A549 treated with AZD9567 at 1 μM for 4 hours (cell line): ENCODE results near the gene SARNP. TPM values are rescaled to one million over a fixed set of nuclear protein-coding genes. Genes with fewer than 3 reads are reported as not detected.

ENCODE experiments used
- total RNA-seq: library from RNA; stranded (reverse); fragments of 200-300 nt; extraction: Qiagen RNA extraction; gene quantifications from 5 replicates; pipeline ENCODE4 v1.2.3, GENCODE V29; 2022; ENCODE audit not compliant: insufficient read depth

Gene SARNP, protein sequence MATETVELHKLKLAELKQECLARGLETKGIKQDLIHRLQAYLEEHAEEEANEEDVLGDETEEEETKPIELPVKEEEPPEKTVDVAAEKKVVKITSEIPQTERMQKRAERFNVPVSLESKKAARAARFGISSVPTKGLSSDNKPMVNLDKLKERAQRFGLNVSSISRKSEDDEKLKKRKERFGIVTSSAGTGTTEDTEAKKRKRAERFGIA
- total RNA-seq = 90.8 to 133 TPM (median 92.8 TPM) in 5 replicates

DNA sequence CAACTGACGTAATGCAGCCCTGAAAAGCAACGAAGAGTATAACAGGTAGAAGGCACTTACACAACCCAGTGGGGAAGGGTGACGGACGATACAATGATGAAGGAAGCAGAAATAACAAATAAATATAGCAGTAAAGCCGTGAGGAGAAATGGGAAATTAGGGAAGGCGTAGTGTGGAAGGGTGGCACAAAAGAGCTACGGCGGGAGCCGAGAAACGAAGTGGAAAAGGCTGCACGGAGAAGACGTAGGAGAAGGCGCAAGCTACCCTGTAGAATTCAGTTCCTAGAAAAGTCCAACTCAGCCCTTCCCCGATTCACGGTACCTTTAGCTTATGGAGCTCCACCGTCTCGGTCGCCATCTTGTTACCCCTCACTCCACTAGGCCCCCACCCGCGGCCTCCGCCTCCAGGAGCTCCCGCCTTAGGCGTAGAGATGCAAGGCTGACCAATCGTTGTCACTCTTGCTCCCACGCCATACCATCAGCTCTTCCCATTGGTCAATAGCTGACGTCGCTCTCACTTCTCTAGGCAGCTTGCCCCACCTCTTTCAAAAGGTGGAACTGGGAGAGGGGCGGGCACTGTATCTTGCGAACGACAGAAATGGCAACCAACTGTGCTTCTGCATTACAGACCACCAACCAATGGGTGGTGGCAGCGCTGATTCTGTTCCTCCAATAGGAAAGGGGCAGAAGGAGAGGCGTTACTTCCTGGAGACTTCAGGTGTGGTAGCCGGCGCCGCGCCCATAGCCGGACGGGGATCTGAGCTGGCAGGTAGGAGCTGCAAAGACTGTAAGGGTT, at the start of gene SARNP, which contains the start of gene ORMDL2:
TSS of gene SARNP (minus strand) at position 380 of the 795 bp plus-strand sequence. CDS start at position 357, 23 bp downstream.
TSS of gene ORMDL2 (plus strand) at position 697 of the 795 bp plus-strand sequence. CDS start 959 bp downstream, outside the sequence.

DNA sequence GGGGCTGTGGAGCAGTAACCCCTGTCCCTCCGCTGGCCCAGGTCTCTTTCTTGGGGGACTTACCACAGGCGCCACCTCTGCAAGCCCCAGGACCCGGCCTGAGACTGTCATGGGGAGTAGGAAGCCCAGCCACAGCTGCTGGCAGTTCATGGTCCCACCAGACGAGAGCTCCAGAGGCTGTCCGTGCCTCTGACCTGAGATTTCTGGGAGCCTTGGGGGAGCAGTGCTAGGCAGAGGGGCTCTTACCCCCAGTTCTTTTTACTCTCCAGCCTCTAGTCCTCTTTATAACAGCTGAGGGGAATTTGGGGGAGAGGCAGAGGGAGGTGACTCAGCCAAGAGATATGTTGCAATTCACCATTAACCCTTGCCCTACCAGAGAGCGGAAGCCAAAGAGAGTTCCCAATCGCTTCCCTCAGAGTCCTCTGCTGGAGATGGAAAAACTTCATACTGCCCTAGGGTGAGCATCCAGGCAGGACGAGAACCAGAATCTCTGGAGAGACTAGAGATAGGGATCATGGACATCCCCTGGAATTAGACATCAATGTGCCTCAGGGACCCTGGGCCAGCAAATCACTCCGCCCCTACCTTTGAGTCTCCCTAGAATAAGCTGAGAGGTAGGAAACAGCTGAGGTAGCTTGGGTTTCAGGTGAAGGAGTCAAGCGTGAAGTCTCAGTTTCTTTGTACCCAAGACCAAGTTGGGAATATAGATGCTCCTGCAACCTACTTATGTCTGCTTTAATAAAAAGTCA, 25.3 kb upstream of the SARNP start, which contains the start of gene MMP19:
TSS of gene MMP19 (minus strand) at position 256 of the 749 bp plus-strand sequence. CDS start at position 150, 106 bp downstream.

DNA sequence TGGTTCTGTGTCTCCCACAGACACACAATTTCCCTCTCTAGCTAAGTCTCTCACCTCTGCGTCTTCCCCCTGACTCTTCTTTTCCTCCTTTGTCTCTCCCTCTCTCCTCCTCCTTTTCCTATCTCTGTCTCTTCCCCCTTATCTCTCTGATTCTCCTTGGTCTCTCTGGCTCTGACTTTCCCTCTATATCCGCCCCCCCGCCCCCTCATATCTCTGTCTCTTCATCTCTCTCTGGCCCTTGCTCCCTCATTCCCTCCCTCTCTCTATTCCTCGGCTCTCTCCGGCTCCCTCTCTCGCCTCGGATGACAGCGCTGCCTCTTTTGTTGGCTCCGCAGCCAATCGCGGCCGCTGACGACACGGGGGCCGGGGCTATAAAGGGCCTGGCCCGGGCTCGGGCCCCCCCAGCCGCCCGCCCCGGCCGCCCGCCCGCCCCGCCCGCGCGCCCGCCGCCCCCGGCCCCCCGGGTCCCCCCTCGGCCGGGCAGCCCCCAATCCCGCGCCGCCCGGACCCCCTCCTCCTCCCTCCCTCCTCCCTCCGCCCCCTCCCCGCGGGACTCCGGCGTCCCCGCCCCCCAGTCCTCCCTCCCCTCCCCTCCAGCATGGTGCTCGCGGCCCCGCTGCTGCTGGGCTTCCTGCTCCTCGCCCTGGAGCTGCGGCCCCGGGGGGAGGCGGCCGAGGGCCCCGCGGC, 74.7 kb downstream of the SARNP start, which contains the start of gene GDF11:
TSS of gene GDF11 (plus strand) at position 404 of the 687 bp plus-strand sequence. CDS start at position 599, 195 bp downstream.

DNA sequence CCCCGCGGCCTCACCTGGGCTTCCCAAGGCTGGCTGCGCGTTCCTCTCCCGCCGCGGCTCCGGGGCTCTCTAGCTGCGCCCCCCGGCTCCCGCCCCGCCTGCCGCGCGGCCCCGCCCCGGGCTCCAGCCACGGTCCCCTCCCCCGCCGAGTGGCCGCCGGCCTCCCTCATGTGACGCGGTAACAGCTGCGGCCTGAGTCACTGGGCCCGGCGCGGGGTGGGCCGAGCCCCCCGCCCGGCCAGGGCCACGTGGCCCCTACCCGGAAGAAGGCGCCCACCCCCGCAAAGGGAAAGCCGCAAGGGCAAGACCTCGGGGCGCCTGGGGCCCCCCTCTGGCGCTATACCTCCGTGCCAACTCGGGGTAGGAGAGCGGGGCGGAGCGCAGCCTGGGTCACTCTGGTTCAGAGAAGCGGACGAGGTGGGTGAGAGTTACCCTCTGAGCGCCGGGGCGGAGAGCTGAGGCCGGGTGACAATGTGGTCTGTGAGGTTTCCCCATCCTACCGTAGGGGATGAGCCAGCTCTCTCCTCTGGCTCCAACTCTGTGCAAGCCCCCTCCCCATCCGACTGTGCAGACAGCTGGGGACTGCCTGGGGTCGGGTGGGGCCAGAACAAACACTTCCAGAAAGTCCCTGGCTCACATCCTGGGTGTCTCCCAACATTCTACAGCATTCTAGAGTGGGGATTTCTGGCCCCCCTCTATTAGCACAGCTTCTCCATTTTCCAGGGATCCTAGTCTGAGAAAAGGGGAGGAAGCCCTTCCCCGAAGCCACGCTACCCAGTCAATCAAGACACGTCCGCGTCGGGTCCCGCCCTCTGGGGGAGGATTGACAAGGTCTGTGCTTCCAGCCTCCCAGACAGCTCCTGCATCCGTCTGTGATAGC, 88.3 kb downstream of the SARNP start, which contains the start of gene CD63:
TSS of gene CD63 (minus strand) at position 71 of the 880 bp plus-strand sequence. CDS start 668 bp downstream, outside the sequence.

DNA sequence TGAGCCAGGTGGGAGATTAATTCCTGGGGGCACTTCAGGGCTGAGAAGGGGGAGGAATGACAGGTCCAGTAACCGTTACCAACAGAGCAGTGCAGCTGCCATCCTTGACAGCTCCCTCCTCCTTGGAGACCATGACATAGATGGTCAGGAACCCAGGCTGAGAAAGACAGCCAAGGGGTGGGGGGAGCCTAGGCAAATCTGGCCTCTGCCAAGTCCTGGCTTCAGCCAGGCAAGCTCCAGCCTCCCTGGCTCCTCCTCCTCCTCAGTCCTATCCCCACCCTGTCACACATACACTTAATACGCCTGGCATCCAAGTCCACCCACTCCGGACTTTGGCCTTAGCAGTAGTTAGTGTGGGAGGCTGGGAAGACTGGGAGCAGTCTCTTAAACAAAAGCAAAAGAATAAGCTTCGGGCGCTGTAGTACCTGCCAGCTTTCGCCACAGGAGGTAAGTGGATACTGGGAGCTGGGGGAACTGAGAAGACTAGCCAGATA, 97.4 kb downstream of the SARNP start, which contains the start of gene RDH5:
TSS of gene RDH5 (plus strand) at position 323 of the 494 bp plus-strand sequence. CDS start 792 bp downstream, outside the sequence.

DNA sequence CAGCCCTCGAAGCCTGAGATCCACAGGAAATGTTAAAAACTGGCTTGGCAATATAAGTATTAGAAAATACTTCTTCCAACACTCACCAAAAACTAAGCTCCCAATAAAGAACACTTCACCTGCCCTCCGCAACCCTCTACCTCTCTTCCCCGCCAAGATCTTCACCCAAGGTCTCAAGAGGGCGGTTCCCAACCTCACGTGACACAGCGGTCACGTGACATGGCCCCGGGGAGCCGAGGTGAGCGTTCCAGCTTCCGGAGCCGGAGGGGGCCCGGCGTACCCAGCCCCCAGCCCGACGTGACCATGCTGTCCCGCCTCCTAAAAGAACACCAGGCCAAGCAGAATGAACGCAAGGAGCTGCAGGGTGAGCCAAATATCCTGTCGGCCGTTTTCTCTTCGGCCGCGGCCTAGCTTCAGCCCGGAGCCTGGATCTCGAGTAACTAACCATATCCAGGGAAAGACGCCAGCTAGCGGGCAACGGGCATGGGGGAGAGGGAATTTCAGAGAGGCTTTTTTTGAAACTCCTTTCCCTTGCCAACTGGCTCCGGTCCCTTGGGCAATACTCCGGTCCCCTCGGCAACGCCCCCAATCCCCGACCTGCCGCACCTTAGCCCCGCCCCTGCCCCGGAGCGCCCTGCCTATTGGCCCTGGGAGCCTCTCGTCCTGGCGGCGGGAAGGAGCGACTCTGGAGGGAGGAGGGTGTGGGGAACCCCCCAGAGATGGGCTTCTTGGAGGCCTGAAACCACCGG, 101.5 kb downstream of the SARNP start, which contains the start of gene BLOC1S1:
TSS of gene BLOC1S1 (plus strand) at position 214 of the 749 bp plus-strand sequence. CDS start at position 220, 6 bp downstream.

DNA sequence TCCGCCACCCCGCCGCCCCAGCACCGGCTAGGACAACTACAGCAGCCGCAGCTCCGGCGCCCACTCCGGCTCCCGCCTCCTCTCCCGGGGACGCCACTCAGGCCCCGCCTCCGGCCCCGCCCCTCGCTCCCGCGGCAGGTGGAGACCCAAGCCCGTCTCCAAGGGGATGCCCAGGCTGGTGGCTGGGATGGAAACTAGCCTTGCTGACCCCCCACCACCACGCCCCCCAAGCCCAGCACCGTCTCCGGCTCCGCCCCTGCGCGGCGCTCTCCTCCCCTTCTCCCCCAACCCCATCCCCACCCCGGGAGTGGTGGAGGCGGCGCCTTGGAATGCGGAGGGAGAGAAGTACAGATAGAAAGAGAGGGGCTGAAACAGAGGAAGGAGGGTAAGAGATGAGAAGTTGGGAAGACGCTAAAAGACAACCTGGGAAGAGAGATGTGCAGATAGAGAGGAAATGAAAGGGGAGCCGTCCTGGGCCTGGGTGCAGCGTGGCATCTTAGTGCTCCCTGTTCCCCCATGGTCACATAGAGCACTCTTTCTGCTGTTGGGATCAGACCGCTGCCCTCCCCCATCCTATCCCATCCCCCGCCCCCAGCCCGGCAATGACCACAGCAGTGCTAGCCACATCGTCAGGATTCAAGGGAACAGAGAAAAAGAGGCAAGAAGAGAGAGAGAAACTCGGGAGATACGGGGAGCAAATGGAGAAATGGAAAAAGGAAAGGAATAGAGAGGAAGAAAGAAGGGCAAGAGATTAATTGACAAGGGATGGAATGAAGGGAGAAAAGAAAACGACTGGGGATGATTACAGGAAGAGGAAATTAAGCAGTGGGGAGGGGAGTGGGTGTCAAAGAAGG, 109.5 kb downstream of the SARNP start, which contains the start of gene ITGA7:
TSS of gene ITGA7 (minus strand) at position 64 of the 854 bp plus-strand sequence. CDS start 222 bp downstream, outside the sequence.

Other genes with a start within 250 kb of the SARNP start
- not detected in 5 replicates for gene OR2AP1, start 245.3 kb downstream of the SARNP start, total RNA-seq
- not detected in 5 replicates for gene OR10P1, start 180.8 kb downstream of the SARNP start, total RNA-seq
- 1.2 to 2.1 TPM (median 1.5 TPM) in 4 of 5 replicates, not detected in the other for gene ITGA7, start 109.8 kb downstream of the SARNP start, total RNA-seq
- gene BLOC1S1, start 101.7 kb downstream of the SARNP start, total RNA-seq = 142 to 155 TPM (median 144 TPM) in 5 replicates
- gene RDH5, start 97.3 kb downstream of the SARNP start, total RNA-seq = 2.0 to 2.7 TPM (median 2.5 TPM) in 4 of 5 replicates, not detected in the other
- 645 to 708 TPM (median 655 TPM) in 5 replicates for gene CD63, start 88.7 kb downstream of the SARNP start, total RNA-seq
- 3.7 to 5.1 TPM (median 4.6 TPM) in 5 replicates for gene GDF11, start 74.6 kb downstream of the SARNP start, total RNA-seq
- 100 to 110 TPM (median 108 TPM) in 5 replicates for gene ORMDL2, start 317 bp upstream of the SARNP start, total RNA-seq
- gene DNAJC14, start 11.9 kb upstream of the SARNP start, total RNA-seq = 16.2 to 29.2 TPM (median 18.3 TPM) in 5 replicates
- 0.12 to 0.29 TPM (median 0.20 TPM) in 4 of 5 replicates, not detected in the other for gene MMP19, start 25.2 kb upstream of the SARNP start, total RNA-seq
- 38.0 to 46.9 TPM (median 40.9 TPM) in 5 replicates for gene PYM1, start 110.2 kb upstream of the SARNP start, total RNA-seq
- gene DGKA, start 113.4 kb upstream of the SARNP start, total RNA-seq = 16.5 to 52.6 TPM (median 18.3 TPM) in 5 replicates
- gene PMEL, start 148.3 kb upstream of the SARNP start, total RNA-seq = 0.73 to 2.4 TPM (median 0.96 TPM) in 5 replicates
- 46.4 to 94.3 TPM (median 55.3 TPM) in 5 replicates for gene CDK2, start 149.1 kb upstream of the SARNP start, total RNA-seq
- 27.4 to 34.9 TPM (median 33.8 TPM) in 5 replicates for gene RAB5B, start 156.4 kb upstream of the SARNP start, total RNA-seq
- gene SUOX, start 179.6 kb upstream of the SARNP start, total RNA-seq = 6.4 to 10.7 TPM (median 8.1 TPM) in 5 replicates
- gene IKZF4, start 203.3 kb upstream of the SARNP start, total RNA-seq = 1.5 to 2.2 TPM (median 1.9 TPM) in 5 replicates
- gene RPS26, start 224.2 kb upstream of the SARNP start, total RNA-seq = 460 to 862 TPM (median 750 TPM) in 5 replicates